HG03135 (cell line): ENCODE measurements around the gene KCNA3.

Experiments
- ATAC-seq: cut with Tn5 transposase; IDR thresholded peaks from one replicate; pipeline ENCODE4 v1.9.1; 2021; ENCODE audit warnings: mild to moderate bottlenecking, moderate library complexity; ENCODE audit not compliant: unreplicated experiment

KCNA3 gene

DNA sequence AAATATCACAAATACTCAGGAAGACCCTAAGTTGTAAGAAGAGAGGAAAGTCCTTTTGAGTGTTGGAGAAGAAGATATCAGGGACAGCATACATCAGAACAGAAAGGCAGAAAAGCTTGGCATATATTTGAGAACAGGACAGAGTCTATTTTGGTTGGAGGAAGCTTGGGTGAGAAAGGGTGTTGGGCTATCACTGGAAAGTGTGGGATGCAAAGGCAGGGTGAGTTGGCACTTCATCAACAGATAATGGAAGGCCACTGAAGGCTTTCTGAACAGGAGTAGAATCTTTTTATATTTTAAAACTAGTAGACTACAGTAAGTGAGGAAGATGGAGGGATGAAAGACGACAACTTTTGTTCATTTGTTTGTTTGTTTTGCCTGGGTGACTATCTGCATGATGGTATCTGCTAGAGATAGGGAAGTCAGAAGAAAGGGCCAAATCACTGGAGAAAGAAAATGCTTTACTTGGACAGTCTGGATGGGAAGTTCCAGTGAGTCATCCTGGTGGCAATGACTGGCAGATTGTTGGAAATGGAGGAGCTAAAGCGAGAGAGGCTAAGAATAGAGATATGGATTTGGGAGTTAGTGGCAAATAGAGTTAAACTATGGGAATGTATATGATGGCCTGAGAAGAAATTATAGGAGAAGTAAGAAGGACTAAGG lies 34.9 kb downstream of the KCNA3 start:
- no peak for ATAC-seq

DNA sequence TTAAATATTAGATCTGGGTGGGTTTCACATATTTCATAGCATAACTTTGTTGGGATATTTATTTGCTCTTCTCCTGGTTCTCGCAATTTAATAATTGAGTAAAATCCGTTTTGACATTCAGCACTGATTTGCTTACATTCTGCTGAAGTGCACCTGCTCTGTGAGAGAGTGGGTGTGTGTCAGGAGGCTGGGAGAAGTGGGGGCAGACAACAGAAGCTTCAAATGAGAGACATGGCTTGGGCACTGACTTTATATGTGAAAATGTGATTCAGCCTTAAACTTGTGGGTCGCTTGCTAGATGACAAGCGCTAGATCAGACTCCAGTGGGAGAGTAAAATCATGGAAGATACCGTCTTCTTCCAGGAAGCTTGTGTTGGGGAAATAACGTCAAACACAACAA lies 36.2 kb downstream of the KCNA3 start:
- ATAC-seq: no peak

DNA sequence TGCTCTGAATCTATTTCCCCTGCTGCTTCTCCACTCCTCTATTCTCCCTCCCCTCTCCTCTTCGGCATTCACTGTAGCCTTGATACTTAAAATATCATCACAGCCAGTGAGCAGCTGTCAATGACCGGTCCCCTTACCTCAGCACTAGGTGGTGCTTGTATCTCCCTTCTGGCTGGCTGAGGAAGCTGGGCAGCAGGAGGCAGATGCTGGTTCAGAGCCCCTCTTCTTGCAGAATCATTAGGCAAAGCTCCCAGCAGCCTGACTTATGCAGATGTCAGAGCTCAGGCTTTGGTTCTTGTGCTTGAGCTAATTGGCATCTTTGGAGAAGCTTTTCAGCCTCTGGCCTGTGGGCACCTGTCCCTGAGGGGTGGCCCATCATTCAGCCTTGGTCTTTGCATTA lies 36.7 kb downstream of the KCNA3 start:
- ATAC-seq: no peak

DNA sequence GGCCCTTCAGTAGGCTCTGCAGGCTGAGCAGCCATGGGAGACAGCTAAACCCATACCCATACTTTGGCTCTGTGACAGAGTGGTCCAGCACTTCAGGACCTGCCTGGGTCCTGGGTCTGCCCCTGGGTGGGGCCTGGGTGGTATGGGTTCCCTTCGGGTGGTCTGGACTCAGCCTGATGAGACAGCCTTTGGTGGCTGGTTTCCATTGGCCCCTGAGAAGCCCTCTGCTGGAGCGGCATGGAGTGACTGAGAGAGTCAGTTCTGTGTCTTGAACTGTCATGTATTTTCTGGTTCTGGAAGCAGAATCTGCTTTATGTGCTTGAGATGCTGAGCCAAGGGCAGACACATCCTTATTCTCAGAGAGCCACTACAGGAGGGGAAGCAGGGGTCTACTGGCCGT lies 37.3 kb downstream of the KCNA3 start:
- ATAC-seq: no peak

DNA sequence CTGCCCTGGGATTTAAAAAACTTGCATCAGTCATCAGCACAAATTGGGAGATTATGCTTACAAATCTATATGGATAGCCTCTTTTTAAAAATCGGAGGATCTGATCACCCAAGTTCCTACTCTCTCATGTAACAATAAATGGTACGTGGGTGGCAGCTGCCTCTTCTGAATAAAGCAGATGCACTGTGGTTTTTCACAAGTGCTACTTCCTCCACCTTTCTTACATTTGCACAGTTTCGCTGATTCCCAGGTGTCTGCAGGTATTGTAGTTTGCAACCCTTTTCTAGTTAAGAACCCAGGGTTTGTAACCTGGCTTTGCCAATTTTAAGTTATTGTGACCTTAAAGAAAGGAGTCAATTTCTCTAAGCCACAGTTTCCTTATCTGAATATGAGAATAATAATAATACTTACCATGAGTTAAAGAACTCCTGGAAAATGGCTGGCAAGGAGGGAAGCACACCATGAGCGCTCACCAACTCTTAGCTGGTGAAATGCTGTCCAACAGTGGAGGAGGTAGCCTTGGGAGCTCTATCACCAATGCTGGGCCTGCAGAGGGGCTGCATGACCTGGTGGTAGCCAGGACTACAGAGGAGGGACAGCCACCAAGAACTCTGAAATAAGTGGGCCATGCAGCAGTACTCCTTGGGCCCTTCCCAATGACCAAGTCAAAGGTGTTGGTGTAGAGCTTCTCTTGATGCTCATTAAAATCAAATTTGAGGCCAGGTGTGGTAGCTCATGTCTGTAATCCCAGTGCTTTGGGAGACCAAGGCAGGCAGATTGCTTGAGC lies 38.4 kb downstream of the KCNA3 start:
- ATAC-seq: no peak

DNA sequence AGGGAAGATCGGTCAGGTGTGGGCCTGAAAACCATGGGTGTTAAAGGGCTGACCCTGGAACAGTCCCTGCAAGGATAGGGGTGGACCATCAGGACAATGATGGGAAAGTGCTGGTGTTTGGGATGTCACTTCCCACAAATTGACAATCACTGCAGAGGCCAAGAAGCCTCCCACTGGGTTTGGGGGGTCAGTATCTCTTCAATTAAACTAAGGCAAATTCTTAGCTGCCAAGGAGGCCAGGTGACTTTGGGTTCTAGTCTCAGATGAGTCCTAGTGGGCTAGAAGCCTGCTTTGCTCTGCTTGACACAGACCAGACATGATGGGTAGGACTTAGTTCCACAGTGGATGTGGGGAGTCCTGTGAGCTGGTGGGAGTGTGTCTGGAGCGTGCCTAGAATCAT lies 39.3 kb downstream of the KCNA3 start:
- ATAC-seq: no peak

DNA sequence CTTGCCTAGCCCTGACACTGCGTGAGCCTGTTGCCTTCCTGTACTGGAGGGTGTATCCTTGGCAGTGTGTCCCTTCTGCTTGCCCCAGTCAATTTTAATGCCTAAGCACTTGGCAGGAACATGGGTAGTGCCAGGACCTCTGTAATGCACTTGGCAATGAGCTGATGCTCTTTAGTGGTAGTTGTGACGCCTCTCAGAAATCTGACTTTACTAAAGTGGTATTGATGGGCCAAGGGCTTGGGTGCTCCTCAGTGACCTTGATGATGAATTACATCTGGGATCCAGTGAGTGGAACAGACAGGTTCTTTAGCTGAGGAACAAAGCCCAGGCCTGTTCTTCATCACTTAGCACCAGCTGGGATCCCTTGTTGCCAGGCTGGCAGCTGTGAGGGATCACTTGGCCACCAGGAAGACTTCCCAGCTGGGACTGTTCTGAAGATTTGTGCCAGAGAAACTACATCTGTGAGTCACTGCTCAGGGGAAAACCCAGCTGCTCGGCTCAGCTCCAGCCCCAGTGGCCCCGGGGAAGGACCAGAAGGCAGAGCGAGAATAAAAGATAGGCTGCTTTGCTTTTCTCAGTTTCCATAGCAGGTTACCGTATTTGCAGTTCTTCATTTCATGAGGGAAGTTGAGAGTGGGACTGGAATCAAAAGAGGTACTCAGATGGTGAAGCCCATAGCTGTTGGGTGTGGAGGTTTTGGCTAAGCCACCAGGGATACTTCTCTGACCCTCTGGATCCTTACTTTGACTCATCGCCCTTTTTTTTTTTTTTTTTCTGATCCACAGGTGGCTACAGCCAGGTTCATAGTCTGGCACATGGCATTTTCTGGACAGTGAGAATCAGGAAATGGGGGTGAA lies 40.1 kb downstream of the KCNA3 start:
- peak; percentile 59 for ATAC-seq

DNA sequence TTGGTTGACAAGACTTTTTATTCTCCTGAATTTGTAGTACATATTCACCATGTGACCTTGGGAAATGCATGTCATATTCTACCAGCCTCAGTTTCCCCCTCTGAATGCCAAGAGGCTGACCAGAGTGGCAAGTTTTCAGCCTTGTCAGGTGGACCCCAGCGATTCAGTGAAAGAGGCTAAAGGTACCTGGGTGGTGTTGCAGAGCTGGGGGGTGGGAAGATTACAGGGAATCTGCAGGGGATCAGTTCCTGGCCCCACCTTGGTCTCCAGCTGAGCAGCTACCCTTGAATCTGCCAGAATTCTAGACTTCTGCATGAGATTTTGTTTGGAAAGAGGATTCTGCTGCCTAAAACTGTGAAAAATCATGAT lies 40.7 kb downstream of the KCNA3 start:
- ATAC-seq: no peak

DNA sequence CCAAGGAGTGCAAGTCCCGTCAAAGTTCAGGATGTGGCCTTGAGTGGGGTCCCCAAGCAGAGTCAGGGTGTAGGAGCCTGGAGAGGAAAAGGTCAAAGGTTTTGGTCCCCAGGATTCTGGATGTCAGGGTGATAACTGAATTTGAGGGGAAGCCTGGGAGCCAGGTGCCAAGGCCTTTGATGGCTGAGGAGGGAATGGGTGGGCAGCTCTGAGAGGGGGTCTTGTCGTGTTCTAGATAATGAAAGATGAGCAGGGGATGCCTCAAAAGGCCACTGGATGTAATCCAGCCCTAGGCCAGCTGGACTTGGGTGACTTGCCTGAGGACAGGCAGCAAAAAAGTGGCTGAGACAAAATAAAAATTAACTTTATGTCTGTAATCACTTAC lies 41.1 kb downstream of the KCNA3 start:
- no peak for ATAC-seq

DNA sequence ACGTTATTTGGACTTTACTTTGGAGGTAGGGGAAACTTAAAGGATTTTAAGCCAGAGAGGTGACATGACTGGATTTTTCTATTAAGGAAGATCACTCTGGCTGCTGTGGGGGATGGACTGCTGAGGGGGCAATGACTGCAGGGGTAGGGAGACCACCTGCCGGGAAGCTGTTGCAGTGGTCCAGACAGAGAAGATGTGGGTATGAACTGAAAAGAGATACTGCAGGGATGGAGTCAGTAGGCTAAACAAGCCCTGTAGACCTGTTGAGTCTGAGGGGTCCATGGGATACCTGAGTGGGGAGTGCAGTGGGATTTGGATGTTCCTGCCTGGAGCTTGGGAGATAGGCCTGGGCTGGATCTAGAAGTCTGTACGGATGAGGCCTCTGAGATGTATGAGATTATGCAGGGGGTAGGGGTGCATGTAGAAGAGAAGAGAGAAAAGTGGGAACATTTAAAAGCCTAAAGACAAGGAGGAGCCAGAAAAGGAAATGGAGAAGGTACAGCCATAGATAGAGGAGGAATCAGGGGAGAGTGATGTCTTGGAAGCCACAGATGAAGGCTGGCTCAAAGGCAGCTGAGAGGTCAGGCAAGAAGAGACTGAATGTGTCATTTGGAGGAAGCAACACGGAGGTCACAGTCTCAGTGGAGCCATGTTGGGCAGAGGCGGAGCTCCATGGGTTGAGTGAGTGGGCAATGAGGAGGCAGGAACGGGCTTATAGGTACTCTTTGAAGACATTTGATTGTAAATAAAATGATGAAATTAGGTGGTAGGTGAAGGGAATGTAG lies 42.7 kb downstream of the KCNA3 start:
- no peak for ATAC-seq

DNA sequence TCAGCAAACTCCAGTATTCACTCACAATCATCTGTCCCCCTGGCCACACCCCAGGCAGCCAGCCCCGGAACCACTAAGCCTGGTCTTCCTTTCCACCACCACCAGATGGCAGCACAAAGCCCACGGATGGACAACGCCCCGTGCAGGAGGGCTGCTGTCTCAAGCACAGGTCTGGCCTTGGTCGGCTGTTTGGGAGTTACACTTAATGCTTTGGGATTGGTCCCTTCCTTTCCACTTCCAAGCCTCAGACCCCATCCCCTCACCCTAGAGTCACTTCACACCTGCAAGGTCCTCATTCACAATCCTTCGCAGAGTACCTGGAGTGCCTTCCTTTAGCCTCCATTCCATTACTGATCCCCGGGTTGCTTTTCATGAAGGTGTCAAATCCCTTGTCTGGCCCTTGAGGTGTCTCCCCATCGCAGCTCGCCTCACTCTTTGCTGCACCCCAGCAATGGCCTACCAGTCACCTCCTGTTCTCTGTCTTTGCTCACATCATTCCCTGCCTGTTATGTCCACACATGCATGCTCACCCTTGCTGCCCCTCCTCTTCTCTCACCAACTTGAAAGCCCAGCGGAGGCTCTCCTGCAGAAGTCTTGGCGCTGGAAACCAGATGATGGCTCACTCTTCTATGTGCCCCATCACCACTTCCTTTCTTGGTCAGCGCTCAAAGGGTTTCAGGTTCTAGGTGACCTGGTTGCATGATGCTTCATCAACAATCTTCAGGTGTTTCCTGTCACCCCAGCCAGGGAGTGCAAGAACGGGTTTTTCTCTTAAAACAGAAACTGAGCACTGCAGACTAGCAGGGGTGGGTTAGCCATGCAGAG lies 43.7 kb downstream of the KCNA3 start:
- ATAC-seq: peak; percentile 49

DNA sequence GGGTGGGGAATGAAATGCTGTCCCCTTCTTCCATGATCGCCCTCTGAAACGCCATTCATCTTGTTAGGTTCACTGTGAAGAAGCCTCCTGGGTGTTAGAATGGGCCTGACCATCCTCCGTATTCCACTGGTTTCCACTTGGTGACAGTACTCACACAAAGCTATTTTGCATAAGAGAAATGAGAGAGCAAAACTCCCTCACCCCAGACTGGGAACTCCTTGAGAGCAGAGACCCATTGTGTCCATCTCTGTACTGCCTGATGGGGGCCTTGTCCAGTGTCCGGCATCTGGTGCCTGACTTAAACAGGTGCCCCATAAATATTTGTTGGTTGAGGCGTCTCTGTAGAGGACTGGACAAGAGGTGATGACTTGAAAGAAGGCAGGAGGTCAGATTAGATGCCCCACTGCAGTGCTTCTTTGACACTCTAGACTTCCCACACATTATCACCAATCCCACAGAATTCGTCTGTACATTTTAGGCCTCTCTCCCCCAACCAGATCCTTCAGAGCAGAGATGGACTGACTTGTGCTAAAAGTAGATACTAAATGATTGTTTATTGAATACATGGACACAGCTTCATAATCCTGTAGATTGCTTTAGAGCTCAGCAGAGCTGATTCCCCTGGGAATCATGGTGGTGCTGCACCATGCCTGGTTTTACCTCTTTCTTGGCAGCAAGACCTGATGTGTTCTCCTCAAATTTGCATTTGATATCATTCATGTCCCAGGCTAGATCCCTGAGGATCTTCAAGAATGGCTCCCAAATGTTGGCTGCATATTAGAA lies 46.2 kb downstream of the KCNA3 start:
- no peak for ATAC-seq

DNA sequence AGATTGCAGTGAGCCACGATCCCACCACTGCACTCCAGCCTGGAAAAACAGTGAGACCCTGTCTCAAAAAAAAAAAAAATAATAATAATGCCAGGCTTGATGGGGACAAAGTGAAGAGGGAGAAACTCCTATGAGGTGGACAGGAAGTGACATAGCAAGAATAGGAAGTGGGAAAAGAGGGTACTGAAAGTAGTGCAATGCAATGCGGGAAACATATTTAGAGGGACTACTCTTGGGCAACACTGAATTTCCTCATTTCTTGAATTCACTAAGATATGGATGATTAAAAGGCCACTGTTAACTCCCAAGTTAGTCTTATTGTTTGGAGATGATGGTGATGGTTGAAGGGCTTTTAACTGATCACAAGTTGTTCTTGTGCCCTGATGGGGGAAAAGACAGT lies 47.0 kb downstream of the KCNA3 start:
- ATAC-seq: no peak

DNA sequence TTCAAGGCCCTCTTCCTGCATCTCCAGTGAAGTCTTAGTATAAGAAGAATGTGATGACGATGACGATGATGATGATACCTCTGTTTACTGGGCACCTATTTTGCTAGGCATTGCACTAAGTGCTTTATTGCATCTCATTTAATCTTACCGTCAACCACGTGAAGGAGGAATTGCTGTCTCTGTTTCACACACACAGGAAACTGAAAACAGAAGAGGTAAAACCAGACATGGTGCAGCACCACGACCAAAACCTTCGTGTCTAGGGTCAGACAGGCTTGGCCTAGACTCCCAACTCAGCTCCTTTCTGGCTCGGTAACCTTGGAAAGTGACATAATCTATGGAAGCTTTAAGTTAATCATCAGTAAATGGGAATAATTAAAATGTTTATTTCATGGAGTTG lies 47.9 kb downstream of the KCNA3 start:
- no peak for ATAC-seq
